B cell (primary cell): ENCODE measurements around the gene NID1.

Experiments used
- CTCF ChIP-seq: fragments of 200-600 bp; IDR thresholded peaks from one replicate; pipeline ENCODE4 v1.8.0; 2022; ENCODE audit warnings: antibody characterized with exemption, mild to moderate bottlenecking
- EZH2 ChIP-seq: IDR thresholded peaks from 2 replicates; pipeline ENCODE4 v1.6.1; 2012; ENCODE audit warnings: borderline replicate concordance, low read depth, mild to moderate bottlenecking, moderate library complexity, low read length; ENCODE audit not compliant: insufficient read depth, poor library complexity, severe bottlenecking

- TF ChIP-seq CTCF (no peak), EZH2 (no peak)
Measured at GRCh38 chr1:236010443-236010842, 54.4 kb downstream of the NID1 start.
